ENCODE data around the gene PIGH.
"Not testable (repeated sequence)": the region's sequence is repeated elsewhere in the genome, so short reads cannot be mapped to it uniquely, and the experiment has no call there.

Gene PIGH

GRCh38 chr14:67595392-67595791 is 4.7 kb downstream of the PIGH start:
- DNase-seq (ENCODE audit: low spot score), result no peak
- no peak overlapping the region for H3K27ac ChIP-seq
- TF ChIP-seq CTCF (conservative IDR thresholded peaks at IDR 0.05; ENCODE audit: low read depth), result no peak
- POLR2A ChIA-PET (ENCODE audit: low non-redundant PET), result no interaction called here
- CTCF ChIA-PET, result no interaction called here

GRCh38 chr14:67593650-67594049 is 6.4 kb downstream of the PIGH start:
- CTCF ChIA-PET; DNase-seq (ENCODE audit: low spot score); H3K27ac ChIP-seq; POLR2A ChIA-PET (ENCODE audit: low non-redundant PET): not testable (repeated sequence)

GRCh38 chr14:67589204-67589770 is 10.8 kb downstream of the PIGH start:
- H3K27ac ChIP-seq, result no peak overlapping the region
- no peak for DNase-seq (ENCODE audit: low spot score)
- POLR2A ChIA-PET (ENCODE audit: low non-redundant PET), result no interaction called here
- CTCF ChIA-PET, result interaction anchor here (0.6 to 1.2 kb wide), 5 partner anchors 11 to 162 kb away, joined by 3 to 5 read pairs (median 3); partner anchors contain the start of gene PIGH
- no peak for TF ChIP-seq CTCF (conservative IDR thresholded peaks at IDR 0.05; ENCODE audit: low read depth)

- TF ChIP-seq CTCF (conservative IDR thresholded peaks at IDR 0.05; ENCODE audit: low read depth), result no peak
- no peak for DNase-seq (ENCODE audit: low spot score)
- ChIA-PET CTCF (interaction anchor here (0.5 to 5.9 kb wide), 2 partner anchors 118 to 160 kb away, joined by 6 to 37 read pairs; no protein-coding TSS in a partner anchor), POLR2A (ENCODE audit: low non-redundant PET) (no interaction called here)
- H3K27ac ChIP-seq, result no peak overlapping the region
Observed at GRCh38 chr14:67586369-67586768, 13.7 kb downstream of the PIGH start.

GRCh38 chr14:67584978-67585377 is 15.1 kb downstream of the PIGH start:
- TF ChIP-seq CTCF (conservative IDR thresholded peaks at IDR 0.05; ENCODE audit: low read depth), result no peak
- ChIA-PET POLR2A (ENCODE audit: low non-redundant PET) (no interaction called here), CTCF (interaction anchor here (0.8 to 5.9 kb wide), 6 partner anchors 14 to 154 kb away, joined by 3 to 37 read pairs (median 4); partner anchors contain the start of genes PIGH and RDH11)
- H3K27ac ChIP-seq, result no peak overlapping the region
- no peak for DNase-seq (ENCODE audit: low spot score)

GRCh38 chr14:67583711-67584644 is 16.1 kb downstream of the PIGH start:
- ChIA-PET CTCF (interaction anchor here (0.5 to 5.9 kb wide), 17 partner anchors 11 to 1444 kb away, joined by 3 to 37 read pairs (median 4); partner anchors contain the start of genes PIGH and RDH11), POLR2A (ENCODE audit: low non-redundant PET) (interaction anchor here (1.5 kb wide), 1 partner anchor 120 kb away, joined by 4 read pairs; no protein-coding TSS in a partner anchor)
- DNase-seq (ENCODE audit: low spot score), result peak; percentile 77
- TF ChIP-seq CTCF (conservative IDR thresholded peaks at IDR 0.05; ENCODE audit: low read depth), result peak; percentile 77
- H3K27ac ChIP-seq, result no peak overlapping the region

Measured in RWPE1 (cell line).